Measurements from ENCODE around the gene SMCO4.
A peak's percentile ranks its signal among the peaks of the same experiment; 100 is the strongest.

Gene SMCO4

GRCh38 chr11:93504110-93505095 is 38.8 kb downstream of the SMCO4 start:
- DNase-seq (ENCODE audit: low read depth) = no peak

GRCh38 chr11:93501856-93502255 is 41.3 kb downstream of the SMCO4 start:
- DNase-seq (ENCODE audit: low read depth) = no peak

GRCh38 chr11:93500759-93501158 is 42.4 kb downstream of the SMCO4 start:
- no peak for DNase-seq (ENCODE audit: low read depth)

- DNase-seq (ENCODE audit: low read depth) = peak; percentile 57
Measured at GRCh38 chr11:93498641-93499040, 44.5 kb downstream of the SMCO4 start.

- DNase-seq (ENCODE audit: low read depth) = no peak
Measured at GRCh38 chr11:93498161-93498560, 45.0 kb downstream of the SMCO4 start.

- DNase-seq (ENCODE audit: low read depth) = no peak
Measured at GRCh38 chr11:93497596-93497995, 45.6 kb downstream of the SMCO4 start.

- no peak for DNase-seq (ENCODE audit: low read depth)
Measured at GRCh38 chr11:93494357-93494756, 48.8 kb downstream of the SMCO4 start.

GRCh38 chr11:93493252-93493897 is 49.8 kb downstream of the SMCO4 start:
- DNase-seq (ENCODE audit: low read depth) = no peak

GRCh38 chr11:93492464-93493251 is 50.5 kb downstream of the SMCO4 start:
- no peak for DNase-seq (ENCODE audit: low read depth)

GRCh38 chr11:93491973-93492372 is 51.2 kb downstream of the SMCO4 start:
- DNase-seq (ENCODE audit: low read depth) = no peak

GRCh38 chr11:93490996-93491618 is 52.1 kb downstream of the SMCO4 start:
- DNase-seq (ENCODE audit: low read depth) = no peak

GRCh38 chr11:93489841-93490240 is 53.4 kb downstream of the SMCO4 start:
- DNase-seq (ENCODE audit: low read depth) = no peak

- no peak for DNase-seq (ENCODE audit: low read depth)
Measured at GRCh38 chr11:93487032-93487483, 56.1 kb downstream of the SMCO4 start.

GRCh38 chr11:93485983-93486382 is 57.2 kb downstream of the SMCO4 start:
- DNase-seq (ENCODE audit: low read depth) = no peak

GRCh38 chr11:93484716-93485115 is 58.5 kb downstream of the SMCO4 start:
- DNase-seq (ENCODE audit: low read depth) = no peak

GRCh38 chr11:93482556-93482955 is 60.6 kb downstream of the SMCO4 start:
- DNase-seq (ENCODE audit: low read depth) = no peak

- no peak for DNase-seq (ENCODE audit: low read depth)
Measured at GRCh38 chr11:93481696-93482095, 61.5 kb downstream of the SMCO4 start.

- DNase-seq (ENCODE audit: low read depth) = no peak
Measured at GRCh38 chr11:93481279-93481678, 61.9 kb downstream of the SMCO4 start.

- no peak for DNase-seq (ENCODE audit: low read depth)
Measured at GRCh38 chr11:93480756-93481155, 62.4 kb downstream of the SMCO4 start.

- DNase-seq (ENCODE audit: low read depth) = no peak
Measured at GRCh38 chr11:93480256-93480655, 62.9 kb downstream of the SMCO4 start.

GRCh38 chr11:93478841-93479240 is 64.3 kb downstream of the SMCO4 start:
- no peak for DNase-seq (ENCODE audit: low read depth)

- DNase-seq (ENCODE audit: low read depth) = no peak
Measured at GRCh38 chr11:93477684-93478234, 65.4 kb downstream of the SMCO4 start.

All from ELR (cell line).